DMS 273 (cell line): ENCODE data around the gene ITPR2.
"Not testable (repeated sequence)": the region's sequence is repeated elsewhere in the genome, so short reads cannot be mapped to it uniquely, and the experiment has no call there.

Source experiments
- DNase-seq: peaks from one replicate; lab custom pipeline; 2025; ENCODE audit not compliant: unreplicated experiment; lab: John Stamatoyannopoulos, UW

The ITPR2 gene

DNA sequence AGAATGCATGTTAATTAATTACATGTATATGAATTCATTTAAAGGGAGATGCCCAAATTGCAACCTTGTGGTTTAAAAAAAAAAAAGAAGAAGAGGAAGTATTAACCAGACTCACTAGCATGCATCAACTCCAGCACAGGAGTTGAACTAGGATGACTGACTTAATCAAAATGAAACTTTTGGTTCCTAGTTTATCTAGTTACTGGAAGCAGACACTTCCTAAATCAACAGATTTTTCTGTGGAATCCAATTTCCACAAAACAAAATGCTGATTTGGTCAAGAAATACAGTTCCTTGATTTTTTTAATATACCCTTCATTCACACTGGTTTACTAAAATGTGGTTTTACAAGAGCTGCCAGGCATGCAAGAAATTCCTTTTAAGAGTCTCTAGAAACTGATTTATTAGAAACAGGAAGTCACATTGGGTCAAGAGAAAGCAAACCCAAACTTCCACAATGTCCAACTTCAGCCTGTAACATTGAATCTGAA, 41.6 kb downstream of the ITPR2 start:
- DNase-seq: no peak

DNA sequence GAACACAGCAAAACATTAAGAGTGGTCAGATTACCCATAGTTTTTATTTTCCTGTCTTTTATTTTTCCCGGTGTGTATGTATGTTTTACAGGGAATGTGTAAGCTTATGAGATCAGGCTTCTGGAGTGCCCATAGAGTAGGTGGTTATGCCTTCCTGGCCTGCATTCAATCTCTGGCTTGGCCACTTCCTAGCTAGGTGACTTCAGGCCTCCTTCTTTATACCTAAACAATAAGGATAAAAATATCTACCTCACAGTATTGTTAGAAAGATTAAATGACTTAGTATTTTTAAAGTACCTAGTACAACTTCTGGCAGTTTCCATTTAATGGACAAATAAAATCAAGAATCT, 42.4 kb downstream of the ITPR2 start:
- no peak for DNase-seq

DNA sequence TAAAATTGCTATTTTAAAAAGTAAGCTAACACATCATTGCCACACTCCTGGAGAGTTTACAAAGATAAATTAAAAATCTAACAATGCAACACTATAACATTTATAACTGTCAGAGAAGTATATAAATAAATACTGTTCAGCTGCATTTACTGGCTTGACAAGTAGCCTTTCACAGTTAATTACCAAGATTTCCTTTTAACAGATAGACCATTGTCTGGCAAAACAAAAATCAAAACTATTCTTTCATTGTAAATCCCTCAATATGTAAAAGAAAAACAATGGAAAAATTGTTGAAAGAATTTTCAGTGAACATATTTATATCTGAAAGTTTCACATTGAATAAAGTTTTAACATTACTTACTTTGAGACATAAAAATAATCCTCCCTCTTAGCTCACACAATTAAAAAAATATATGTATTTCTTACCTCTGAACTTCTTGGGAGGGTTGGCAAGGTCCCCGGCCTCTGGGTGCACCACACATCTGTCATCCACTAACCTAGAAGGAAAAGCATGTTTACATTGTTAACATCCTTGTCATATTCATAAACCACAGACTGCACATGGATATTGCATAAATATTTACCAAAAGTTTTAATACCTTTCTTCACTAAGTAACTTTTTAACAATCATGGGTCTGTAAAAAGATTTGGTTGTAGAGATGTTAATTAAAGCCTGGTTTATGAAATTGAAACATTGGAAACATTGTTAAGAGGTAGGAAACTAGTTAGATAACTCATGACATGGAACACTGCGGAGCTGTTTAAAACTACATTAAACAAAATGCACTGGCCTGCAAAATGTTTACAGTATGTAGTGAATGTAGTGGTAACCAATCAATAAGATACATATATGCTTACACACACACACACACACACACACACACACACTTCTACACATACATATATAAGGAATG, 43.0 kb downstream of the ITPR2 start:
- DNase-seq: no peak

DNA sequence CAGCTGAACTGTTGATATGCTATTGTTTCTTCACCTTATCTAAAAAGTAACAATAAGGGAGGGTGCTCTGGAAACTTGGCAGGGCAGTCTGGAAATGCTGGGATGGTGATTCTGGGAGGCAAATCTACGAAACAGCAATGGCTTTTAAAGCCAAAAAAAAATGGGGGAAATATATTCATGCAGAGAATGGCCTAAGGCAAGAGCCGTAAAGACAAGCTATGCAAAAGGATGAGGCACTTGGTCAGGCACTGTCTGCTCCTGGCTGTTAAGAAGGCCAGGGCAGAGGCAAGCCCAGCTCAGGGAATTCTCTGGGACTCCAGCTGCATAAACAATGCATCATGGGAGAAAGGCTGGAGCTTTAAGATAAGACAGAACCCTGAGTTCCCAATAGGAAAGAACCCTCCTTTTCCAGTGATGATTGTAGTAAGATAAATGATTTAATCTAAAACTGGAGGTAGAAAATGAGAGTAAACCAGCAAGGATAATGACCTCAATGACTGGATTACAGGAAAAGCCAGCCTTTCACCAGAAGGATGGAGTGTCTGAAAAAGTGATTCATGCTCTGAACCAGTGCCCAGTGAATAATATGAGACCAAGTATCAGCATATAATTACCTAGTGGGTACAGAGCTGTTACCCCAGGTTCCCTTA, 46.0 kb downstream of the ITPR2 start:
- peak; percentile 2 for DNase-seq

DNA sequence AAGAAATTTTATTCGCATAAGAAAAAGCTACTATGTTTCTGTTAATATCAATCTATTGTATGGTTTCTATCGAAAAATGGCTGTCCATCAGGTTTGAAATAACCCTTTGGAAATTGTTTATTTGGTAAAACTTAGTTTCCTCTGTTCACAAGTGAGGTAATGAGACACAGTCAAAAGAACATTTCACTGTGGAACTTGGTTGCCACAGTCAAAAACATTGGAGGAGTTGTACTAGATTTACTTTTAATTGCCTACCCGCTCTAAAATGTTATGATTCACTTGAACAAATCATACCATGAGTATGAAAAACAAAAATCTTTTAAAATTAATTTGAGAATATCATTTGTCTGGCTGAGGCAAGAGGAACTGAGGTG, 46.5 kb downstream of the ITPR2 start:
- DNase-seq: no peak

DNA sequence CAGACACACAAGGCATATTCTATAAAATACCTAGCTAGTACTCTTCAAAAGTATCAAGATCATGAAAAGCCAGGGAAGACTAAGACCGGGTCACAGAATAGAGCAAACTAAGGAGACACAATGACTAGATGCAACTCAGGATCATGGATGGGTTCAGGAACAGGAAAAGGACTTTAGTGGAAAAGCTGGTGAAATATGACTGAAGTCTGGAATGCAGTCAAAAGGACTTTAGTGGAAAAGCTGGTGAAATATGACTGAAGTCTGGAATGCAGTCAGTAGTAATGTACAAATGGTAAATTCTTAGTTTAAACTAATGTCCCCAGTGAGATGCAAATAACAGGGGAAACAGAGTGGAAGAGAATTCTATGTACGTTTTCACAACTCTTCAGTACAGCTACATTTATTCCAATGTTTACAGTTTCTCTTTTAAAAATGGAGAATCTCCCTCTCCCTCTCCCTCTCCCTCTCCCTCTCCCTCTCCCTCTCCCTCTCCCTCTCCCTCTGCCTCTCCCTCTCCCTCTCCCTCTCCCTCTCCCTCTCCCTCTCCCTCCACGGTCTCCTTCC, 49.1 kb downstream of the ITPR2 start:
- not testable (repeated sequence) for DNase-seq

DNA sequence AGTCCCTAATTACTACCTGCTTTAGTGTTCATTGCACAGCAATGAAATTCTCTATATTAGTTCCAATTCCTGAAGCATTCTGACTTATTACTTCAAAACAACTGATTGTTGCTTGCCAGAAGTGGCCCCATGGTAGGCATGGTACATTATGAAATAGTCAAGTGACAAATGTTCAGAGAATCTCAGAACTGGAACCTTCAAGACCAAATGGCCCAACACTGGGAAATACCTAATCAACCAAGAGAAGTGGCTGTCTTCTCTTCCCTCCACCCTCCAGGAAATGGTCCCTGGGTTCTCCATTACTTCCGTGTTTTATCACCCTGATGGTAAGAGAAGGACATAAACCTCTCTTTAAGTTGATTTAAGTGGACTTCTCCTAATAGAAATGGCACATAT, 49.9 kb downstream of the ITPR2 start:
- no peak for DNase-seq

DNA sequence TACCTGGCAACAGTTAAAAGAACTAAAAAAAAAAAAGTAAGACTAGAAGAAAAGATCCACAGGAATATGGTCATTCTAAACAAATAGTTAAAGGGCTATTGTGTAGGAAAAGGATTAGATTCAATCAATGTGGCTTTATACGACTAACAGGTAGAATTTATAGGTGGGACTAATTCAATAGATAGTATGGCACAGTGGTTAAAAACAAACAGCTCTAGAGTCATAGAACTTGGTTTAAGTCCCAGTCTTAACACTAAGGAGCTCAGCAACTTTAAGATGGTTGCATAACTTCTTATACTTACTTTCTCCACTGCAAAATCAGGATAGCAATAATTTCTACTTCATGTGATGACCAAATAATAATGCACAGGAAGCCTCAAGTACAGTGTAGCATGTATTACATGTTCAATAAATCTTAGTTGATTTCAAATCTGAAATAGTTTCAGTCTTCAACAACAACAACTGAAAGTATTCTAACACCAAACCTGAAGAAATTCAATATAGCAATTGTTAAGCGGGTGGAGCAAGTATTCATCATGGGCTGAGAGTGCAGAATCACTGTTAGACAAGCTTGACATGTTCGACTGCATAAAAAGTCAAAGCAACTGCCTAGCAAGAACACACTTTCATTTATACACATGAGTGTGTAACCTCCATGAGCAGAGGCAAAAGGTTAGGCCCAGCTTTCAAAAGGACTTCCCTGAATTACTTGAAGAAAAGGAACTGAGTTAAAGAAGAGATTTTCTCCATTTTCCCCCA, 50.4 kb downstream of the ITPR2 start:
- DNase-seq: no peak

- peak; percentile 17 for DNase-seq
Measured at GRCh38 chr12:26780656-26781055, 52.3 kb downstream of the ITPR2 start.

GRCh38 chr12:26778173-26778775, 54.7 kb downstream of the ITPR2 start:
- not testable (repeated sequence) for DNase-seq

DNA sequence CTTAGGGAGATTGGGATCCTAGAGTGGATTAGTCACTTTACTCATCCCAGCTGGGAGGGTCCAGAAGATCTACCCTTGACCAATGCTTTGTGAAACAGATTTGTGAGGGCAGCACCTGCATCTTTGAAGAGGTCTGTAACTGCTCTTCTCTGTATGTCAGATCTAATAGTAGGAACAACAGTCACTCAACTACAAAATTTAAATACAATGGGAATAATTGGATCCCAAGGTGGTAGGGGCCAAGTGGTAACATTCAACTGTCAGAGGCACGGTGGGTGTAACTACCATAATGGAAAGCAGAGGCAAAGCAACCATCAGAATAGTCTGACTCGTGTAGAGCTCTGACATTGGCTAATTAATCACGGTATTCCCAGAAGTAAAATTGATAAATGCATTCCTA, 55.8 kb downstream of the ITPR2 start:
- DNase-seq: no peak

GRCh38 chr12:26775991-26776390, 57.0 kb downstream of the ITPR2 start:
- DNase-seq: not testable (repeated sequence)

GRCh38 chr12:26773313-26774104, 59.5 kb downstream of the ITPR2 start:
- DNase-seq: no peak

DNA sequence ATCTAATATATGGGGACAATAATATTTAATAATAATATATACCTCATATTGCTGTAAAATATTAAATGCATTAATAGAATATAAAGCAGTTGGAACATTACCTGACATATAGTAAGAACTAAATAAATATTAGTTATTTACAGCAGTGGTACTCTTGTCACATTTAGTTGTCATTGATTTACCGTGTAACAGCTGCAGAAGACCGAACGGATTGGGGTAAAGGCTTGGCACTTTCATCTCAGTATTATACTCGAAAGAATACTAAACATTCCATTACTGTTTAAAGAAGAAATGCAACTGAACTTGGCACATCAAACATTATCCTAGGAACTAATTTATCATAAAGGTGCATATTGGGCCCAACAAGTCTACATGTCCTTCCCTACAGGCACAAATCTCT, 61.1 kb downstream of the ITPR2 start:
- DNase-seq: no peak

- no peak for DNase-seq
Measured at GRCh38 chr12:26770239-26771070, 62.5 kb downstream of the ITPR2 start.

GRCh38 chr12:26769611-26770010, 63.4 kb downstream of the ITPR2 start:
- DNase-seq: no peak

DNA sequence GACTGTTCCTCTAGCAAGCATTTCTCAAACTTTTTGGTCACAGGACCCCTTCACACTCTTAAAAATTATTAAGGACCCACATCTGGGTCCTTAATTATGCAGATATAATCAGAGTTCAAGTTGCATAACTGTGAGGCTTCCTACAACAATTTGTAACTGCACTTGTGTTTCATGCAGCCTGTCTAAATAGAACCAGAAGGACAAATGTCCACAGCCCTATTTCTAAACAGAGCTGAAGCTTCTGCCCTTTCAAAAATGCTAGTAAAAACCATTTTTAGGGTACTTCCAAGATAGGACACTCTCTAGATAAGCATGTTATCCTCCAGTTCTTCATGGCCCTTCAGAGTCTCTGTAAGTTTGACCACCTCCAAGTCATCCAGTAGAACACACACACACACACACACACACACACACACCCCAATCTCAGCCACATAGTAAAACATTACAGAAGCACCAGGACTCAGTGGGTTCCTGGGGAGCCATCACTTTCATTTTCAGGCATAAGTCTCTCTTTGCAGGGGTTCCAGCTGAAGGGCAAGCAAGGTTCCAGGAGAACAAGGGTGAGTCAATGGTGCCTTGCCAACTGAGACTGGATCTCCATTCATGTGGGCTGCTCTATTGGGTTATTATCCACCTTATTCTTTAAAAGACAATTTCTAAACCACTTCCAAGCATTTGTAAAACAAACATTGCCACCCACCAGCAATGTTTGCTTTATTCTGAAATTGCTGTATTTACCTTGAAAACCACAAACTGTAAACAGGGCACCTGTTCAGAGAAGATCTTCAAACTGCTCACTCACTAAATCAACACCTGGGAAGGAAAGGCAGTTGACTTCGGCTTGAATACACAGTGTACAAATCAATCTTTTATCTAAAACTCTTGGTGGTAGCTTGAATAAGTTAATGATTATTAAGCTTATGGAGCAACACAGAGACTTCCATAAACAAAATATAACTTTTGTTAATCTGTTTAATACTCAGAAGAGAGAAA, 64.1 kb downstream of the ITPR2 start:
- DNase-seq: no peak

- no peak for DNase-seq
Measured at GRCh38 chr12:26767865-26768264, 65.1 kb downstream of the ITPR2 start.
